B cell (primary cell): Measurements from ENCODE around the gene TMEM247. TPM values are rescaled to one million over a fixed set of nuclear protein-coding genes. Genes with fewer than 3 reads are reported as not detected.

Experiments used
- ATAC-seq: fragments of 200-7000 bp; cut with Tn5 transposase; one replicate; pipeline ENCODE4 v1.10.0; 2021; ENCODE audit warnings: low read depth, mild to moderate bottlenecking, moderate number of reproducible peaks, moderate library complexity
- CTCF ChIA-PET: fragments of 350-600 bp; sonication (Branson Sonifier 250); formaldehyde crosslinking; loops from one replicate; lab custom pipeline; 2021; ENCODE audit warnings: antibody characterized with exemption, inconsistent platforms; lab: Charles Lee
- POLR2A ChIA-PET: fragments of 350-600 bp; sonication (Branson Sonifier 250); formaldehyde crosslinking; loops from one replicate; lab custom pipeline; 2021; ENCODE audit warnings: antibody characterized with exemption; lab: Charles Lee
- DNase-seq: peaks from one replicate; pipeline ENCODE4 v3.0.0; 2013
- H2AFZ ChIP-seq: 2 replicates; pipeline ENCODE4 v1.6.1; 2012; ENCODE audit warnings: mild to moderate bottlenecking, low read depth, low read length; ENCODE audit not compliant: insufficient read depth, poor library complexity, severe bottlenecking
- H3K27ac ChIP-seq, 2 donors: 1 replicate in 1 of 2; 2 replicates in 1 of 2; pipeline ENCODE4 v1.5.1; 2012 to 2013; ENCODE audit warnings: low read length in 2 of 2, mild to moderate bottlenecking in 2 of 2, moderate library complexity in 1 of 2
- H3K27me3 ChIP-seq, 4 experiments: fragments of 200-600 bp in 1 of 4; sonication (generic) in 1 of 4; replicated peaks in 1 of 4; 1 replicate in 2 of 4; 2 replicates in 2 of 4; pipeline versions ENCODE4 v1.6.1 to v1.7.0; 2013 to 2016; ENCODE audit warnings: low read length in 3 of 4, mild to moderate bottlenecking in 2 of 4, mixed read lengths in 1 of 4, moderate library complexity in 1 of 4; ENCODE audit not compliant: insufficient read depth in 4 of 4, control insufficient read depth in 3 of 4; ENCODE audit errors: control extremely low read depth in 1 of 4
- H3K36me3 ChIP-seq, 2 experiments: replicated peaks in 1 of 2; 1 replicate in 1 of 2; 2 replicates in 1 of 2; pipeline versions ENCODE4 v1.6.1 to v1.7.1; 2013; ENCODE audit warnings: low read length in 1 of 2; ENCODE audit not compliant: insufficient read depth in 2 of 2, control insufficient read depth in 1 of 2; ENCODE audit errors: control extremely low read depth in 1 of 2, extremely low read depth in 1 of 2
- H3K4me1 ChIP-seq, 2 donors: fragments of 200-600 bp in 1 of 2; sonication (generic) in 1 of 2; 1 replicate in 1 of 2; 2 replicates in 1 of 2; pipeline versions ENCODE4 v1.5.1 to v1.6.1; 2013 to 2017; ENCODE audit warnings: low read length in 2 of 2; ENCODE audit not compliant: control insufficient read depth in 2 of 2, insufficient read depth in 2 of 2
- H3K4me2 ChIP-seq: replicated peaks from 2 replicates; pipeline ENCODE3; 2012; ENCODE audit warnings: mild to moderate bottlenecking, low read depth, low read length; ENCODE audit not compliant: poor library complexity, severe bottlenecking
- H3K4me3 ChIP-seq, 5 experiments: fragments of 200-600 bp in 1 of 5; sonication (generic) in 1 of 5; 1 replicate in 3 of 5; 2 replicates in 2 of 5; pipeline versions ENCODE4 v1.5.1 to v1.7.0; 2011 to 2016; ENCODE audit warnings: low read length in 4 of 5, mild to moderate bottlenecking in 4 of 5, low read depth in 2 of 5, control low read depth in 1 of 5, moderate library complexity in 1 of 5; ENCODE audit not compliant: insufficient read depth in 1 of 5; ENCODE audit errors: control extremely low read depth in 1 of 5, extremely low read depth in 1 of 5
- H3K79me2 ChIP-seq: fragments of 200-600 bp; sonication (generic); one replicate; pipeline ENCODE4 v1.6.0; 2016; ENCODE audit warnings: low read length; ENCODE audit not compliant: control insufficient read depth, insufficient read depth
- H3K9ac ChIP-seq: fragments of 200-600 bp; sonication (generic); 2 replicates; pipeline ENCODE4 v1.6.1; 2017; ENCODE audit warnings: mild to moderate bottlenecking, low read length, moderate library complexity
- H3K9me3 ChIP-seq, 3 donors: one replicate each; pipeline versions ENCODE4 v1.6.1 to v1.7.1; 2013; ENCODE audit warnings: low read length in 2 of 3; ENCODE audit not compliant: control insufficient read depth in 2 of 3, insufficient read depth in 1 of 3; ENCODE audit errors: control extremely low read depth in 1 of 3
- H4K20me1 ChIP-seq: 2 replicates; pipeline ENCODE4 v1.6.0; 2012; ENCODE audit warnings: mild to moderate bottlenecking, low read length; ENCODE audit not compliant: insufficient read depth, control insufficient read depth, poor library complexity, severe bottlenecking
- H3K27ac Mint-ChIP-seq: one replicate; pipeline ENCODE4 v1.8.0; 2021; ENCODE audit warnings: mixed read lengths
- H3K27me3 Mint-ChIP-seq: one replicate; pipeline ENCODE4 v1.8.0; 2021; ENCODE audit warnings: mixed read lengths
- H3K4me1 Mint-ChIP-seq: one replicate; pipeline ENCODE4 v1.8.0; 2021; ENCODE audit warnings: mixed read lengths
- H3K4me3 Mint-ChIP-seq: one replicate; pipeline ENCODE4 v1.8.0; 2021; ENCODE audit warnings: mixed read lengths
- H3K9me3 Mint-ChIP-seq: one replicate; pipeline ENCODE4 v1.8.0; 2022; ENCODE audit warnings: mixed read lengths; ENCODE audit not compliant: insufficient read depth
- CTCF ChIP-seq: fragments of 200-600 bp; IDR thresholded peaks from one replicate; pipeline ENCODE4 v1.8.0; 2022; ENCODE audit warnings: antibody characterized with exemption, mild to moderate bottlenecking
- EZH2 ChIP-seq: IDR thresholded peaks from 2 replicates; pipeline ENCODE4 v1.6.1; 2012; ENCODE audit warnings: borderline replicate concordance, low read depth, mild to moderate bottlenecking, moderate library complexity, low read length; ENCODE audit not compliant: insufficient read depth, poor library complexity, severe bottlenecking
- WGBS: methylation state at CpG from one replicate; pipeline ENCODE4 v1.1.5; 2013; ENCODE audit warnings: missing lambda C conversion rate; ENCODE audit not compliant: insufficient coverage; 5-methylcytosine and 5-hydroxymethylcytosine counted together
- intact Hi-C: fragments of 100-400 bp; cut with micrococcal nuclease; formaldehyde crosslinking; loops from one replicate; pipeline ENCODE4 v1.10.0; 2022
- polyA plus RNA-seq: library from polyadenylated mRNA; depleted of rRNA; stranded (reverse); fragments of >200 nt; gene quantifications from 2 replicates; pipeline ENCODE4 v1.2.3, GENCODE V29; 2012
- total RNA-seq, 2 donors: library from RNA; stranded (reverse); fragments of 120-200 nt in 1 of 2; gene quantifications; 1 replicate in 1 of 2; 2 replicates in 1 of 2; pipeline versions ENCODE4 v1.2.3 to v1.2.4, GENCODE V29; 2013 to 2022

The TMEM247 gene
- total and polyA plus RNA-seq, 2 donors (not counting 1 experiment from before 2014, with no cell fraction given), result not detected

- no peaks in the 10 kb centered on the region for H3K4me1 Mint-ChIP-seq
- H3K27ac ChIP-seq, result no peak overlapping the region
- H3K4me3 ChIP-seq, result no peak overlapping the region
- peaks cover 0 to 3% (median 0%) of the 10 kb centered on the region in 4 experiments for H3K27me3 ChIP-seq
- TF ChIP-seq EZH2 (no peak), CTCF (no peak)
- H3K27ac Mint-ChIP-seq, result no peak overlapping the region
- peaks cover 0 to 3% of the 10 kb centered on the region in 2 donors for H3K4me1 ChIP-seq
- no peaks in the 10 kb centered on the region for H3K79me2 ChIP-seq
- 97% methylated on average over 3 of the region's 3 CpGs for WGBS
- no peak overlapping the region for H3K4me2 ChIP-seq
- peaks cover 0 to 3% (median 0%) of the 10 kb centered on the region in 3 donors for H3K9me3 ChIP-seq
- intact Hi-C loops, result no loop called here
- H3K4me3 Mint-ChIP-seq, result no peak overlapping the region
- H4K20me1 ChIP-seq, result no peaks in the 10 kb centered on the region
- H3K9ac ChIP-seq, result no peak overlapping the region
- ChIA-PET CTCF (interaction anchor here (0.6 kb wide), 1 partner anchor 13 kb away, joined by 3 read pairs; no protein-coding TSS in a partner anchor), POLR2A (no interaction called here)
- DNase-seq (no peak), ATAC-seq (no peak)
- no peaks in the 10 kb centered on the region for H3K27me3 Mint-ChIP-seq
- H3K9me3 Mint-ChIP-seq, result no peaks in the 10 kb centered on the region
- no peak overlapping the region for H2AFZ ChIP-seq
- no peaks in the 10 kb centered on the region for H3K36me3 ChIP-seq
Measured at GRCh38 chr2:46508759-46509158, 29.4 kb downstream of the TMEM247 start.

GRCh38 chr2:46509804-46510203 is 30.4 kb downstream of the TMEM247 start:
- no peak overlapping the region for H3K27ac ChIP-seq
- H4K20me1 ChIP-seq, result no peaks in the 10 kb centered on the region
- H3K27ac Mint-ChIP-seq, result no peak overlapping the region
- no peaks in the 10 kb centered on the region for H3K36me3 ChIP-seq
- no peak overlapping the region for H3K4me3 Mint-ChIP-seq
- H3K9me3 Mint-ChIP-seq, result peaks cover 6% of the 10 kb centered on the region
- ATAC-seq, result no peak
- intact Hi-C loops, result no loop called here
- 92% methylated on average over 2 of the region's 3 CpGs for WGBS
- no peaks in the 10 kb centered on the region for H3K27me3 Mint-ChIP-seq
- H3K4me1 ChIP-seq, result peaks cover 0 to 3% of the 10 kb centered on the region in 2 donors
- CTCF ChIA-PET, result no interaction called here
- no peak for DNase-seq
- POLR2A ChIA-PET, result no interaction called here
- no peak overlapping the region for H3K9ac ChIP-seq
- H3K4me2 ChIP-seq, result no peak overlapping the region
- peaks cover 2 to 6% (median 3%) of the 10 kb centered on the region in 3 donors for H3K9me3 ChIP-seq
- TF ChIP-seq EZH2, result no peak
- TF ChIP-seq CTCF, result no peak
- no peaks in the 10 kb centered on the region for H3K4me1 Mint-ChIP-seq
- peaks cover 0 to 3% (median 0%) of the 10 kb centered on the region in 4 experiments for H3K27me3 ChIP-seq
- no peak overlapping the region for H2AFZ ChIP-seq
- H3K79me2 ChIP-seq, result no peaks in the 10 kb centered on the region
- no peak overlapping the region for H3K4me3 ChIP-seq
